HuH-7.5 (cell line): ENCODE results near the gene CDRT15L2.
"Not testable (repeated sequence)": the region's sequence is repeated elsewhere in the genome, so short reads cannot be mapped to it uniquely, and the experiment has no call there.

Source experiments
- DNase-seq: peaks from one replicate; pipeline ENCODE4 v3.0.0; 2011; ENCODE audit warnings: low spot score

The CDRT15L2 gene

DNA sequence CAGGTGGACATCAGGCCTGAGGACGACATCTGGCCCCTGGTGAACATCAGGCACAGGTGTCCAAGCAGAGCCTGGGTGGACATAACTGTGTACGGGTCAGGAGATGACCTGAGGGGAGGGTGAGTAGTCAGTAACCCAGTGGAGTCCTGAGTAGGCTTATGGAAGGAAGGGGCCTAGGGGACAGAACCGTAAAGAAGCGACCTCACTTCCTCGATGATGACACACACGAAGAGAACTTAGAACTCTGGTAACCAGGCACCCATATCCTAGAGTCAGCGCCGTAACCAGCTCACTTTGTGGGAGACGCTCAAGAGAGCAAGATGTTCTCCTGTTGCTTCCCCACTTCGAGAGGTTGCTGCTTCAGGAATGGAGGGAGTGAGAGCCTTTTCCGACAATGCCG lies at the start of gene CDRT15L2:
CDRT15L2 (plus strand) TSS at position 301 of the 400 bp plus-strand sequence; CDS start at position 321, 20 bp downstream.
- DNase-seq, result not testable (repeated sequence)

DNA sequence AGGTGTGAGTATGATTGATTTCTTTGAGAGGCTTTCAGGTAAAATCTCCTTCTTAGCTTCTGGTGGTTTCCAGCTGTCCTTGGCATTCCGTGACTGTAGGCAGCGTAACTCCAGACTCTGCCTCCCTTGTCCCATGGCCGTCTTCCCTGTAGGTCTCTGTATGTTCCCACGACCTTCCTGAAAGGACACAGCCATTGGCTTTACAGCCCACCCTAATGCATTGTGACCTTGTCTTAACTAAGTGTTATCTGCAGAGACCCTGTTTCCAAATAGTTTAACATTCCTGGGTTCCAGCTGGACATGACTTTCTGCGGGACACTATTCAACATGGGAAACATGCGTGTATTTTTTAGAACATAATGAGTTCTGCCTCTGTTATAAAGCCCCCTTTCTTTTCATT lies 49.4 kb upstream of the CDRT15L2 start:
- DNase-seq, result not testable (repeated sequence)

DNA sequence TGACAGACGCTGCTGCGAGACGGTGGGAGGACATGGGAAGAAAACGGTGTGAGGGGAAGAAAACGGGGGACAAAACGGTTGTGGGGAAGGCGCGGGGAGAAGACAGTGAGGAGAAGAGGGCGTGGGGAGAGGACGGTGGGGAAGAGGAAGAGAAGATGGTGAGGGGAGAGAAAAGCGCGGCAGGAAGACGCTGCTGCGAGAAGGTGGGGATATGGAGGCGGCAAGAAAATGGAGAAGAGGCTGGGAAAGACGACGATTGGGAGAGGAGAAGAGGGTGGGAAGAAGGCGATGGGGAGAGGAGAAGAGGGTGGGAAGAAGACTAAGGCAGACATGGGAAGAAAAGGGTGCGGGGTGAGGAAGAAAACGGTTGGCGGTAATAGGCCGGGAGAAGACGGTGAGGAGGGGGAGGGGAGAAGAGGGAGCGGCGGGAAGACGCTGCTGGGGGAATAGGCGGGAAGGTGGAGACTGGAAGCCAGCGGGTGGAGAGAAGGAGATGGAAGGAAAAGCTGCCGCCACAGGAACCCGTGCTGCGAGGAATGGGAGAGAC lies 46.9 kb upstream of the CDRT15L2 start:
- not testable (repeated sequence) for DNase-seq

- DNase-seq, result not testable (repeated sequence)
Observed at GRCh38 chr17:20533206-20533605, 46.3 kb upstream of the CDRT15L2 start.

- DNase-seq, result not testable (repeated sequence)
Observed at GRCh38 chr17:20534711-20535550, 44.6 kb upstream of the CDRT15L2 start.

- DNase-seq, result not testable (repeated sequence)
Observed at GRCh38 chr17:20540414-20540813, 39.1 kb upstream of the CDRT15L2 start.

DNA sequence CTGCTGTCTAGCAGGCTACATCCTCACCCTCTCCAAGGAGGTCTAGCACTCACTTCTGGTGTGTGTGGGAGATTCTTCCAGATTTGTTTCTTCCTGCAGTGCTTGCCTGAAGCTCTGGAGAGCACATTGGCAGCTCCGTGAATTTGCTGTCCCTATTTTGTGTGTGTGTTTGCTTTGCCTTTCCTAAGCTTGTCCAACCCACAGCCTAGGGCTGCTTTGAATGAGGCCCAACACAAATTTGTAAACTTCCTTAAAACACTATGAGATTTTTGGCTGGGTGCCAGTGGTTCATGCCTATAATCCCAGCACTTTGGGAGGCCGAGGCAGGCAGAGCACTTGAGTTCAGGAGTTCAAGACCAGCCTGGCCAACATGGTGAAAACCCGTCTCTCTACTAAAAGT lies 38.7 kb upstream of the CDRT15L2 start:
- DNase-seq, result not testable (repeated sequence)

- DNase-seq, result not testable (repeated sequence)
Observed at GRCh38 chr17:20541853-20542546, 37.5 kb upstream of the CDRT15L2 start.

GRCh38 chr17:20547923-20548322 lies 31.6 kb upstream of the CDRT15L2 start:
- DNase-seq, result not testable (repeated sequence)

DNA sequence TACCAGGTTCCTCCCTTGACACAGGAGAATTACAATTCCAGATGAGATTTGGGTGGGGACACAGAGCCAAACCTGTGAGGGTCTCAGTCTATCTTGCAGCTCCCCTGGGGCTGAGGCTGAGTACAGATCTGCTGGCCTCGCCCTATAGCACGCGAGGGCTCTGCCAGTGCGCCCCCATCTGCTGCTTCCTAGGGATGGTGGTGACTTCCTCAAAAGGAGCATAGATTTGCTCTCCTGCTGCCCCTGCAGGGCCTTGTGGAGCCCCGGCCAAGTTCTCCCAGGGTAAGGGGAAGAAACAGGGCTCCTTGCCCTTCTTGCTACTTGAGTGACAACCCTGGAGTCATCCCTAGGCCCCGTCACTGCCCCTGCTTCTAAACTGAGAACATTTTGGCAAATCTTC lies 26.6 kb upstream of the CDRT15L2 start:
- not testable (repeated sequence) for DNase-seq

- DNase-seq, result not testable (repeated sequence)
Observed at GRCh38 chr17:20554728-20555127, 24.8 kb upstream of the CDRT15L2 start.

DNA sequence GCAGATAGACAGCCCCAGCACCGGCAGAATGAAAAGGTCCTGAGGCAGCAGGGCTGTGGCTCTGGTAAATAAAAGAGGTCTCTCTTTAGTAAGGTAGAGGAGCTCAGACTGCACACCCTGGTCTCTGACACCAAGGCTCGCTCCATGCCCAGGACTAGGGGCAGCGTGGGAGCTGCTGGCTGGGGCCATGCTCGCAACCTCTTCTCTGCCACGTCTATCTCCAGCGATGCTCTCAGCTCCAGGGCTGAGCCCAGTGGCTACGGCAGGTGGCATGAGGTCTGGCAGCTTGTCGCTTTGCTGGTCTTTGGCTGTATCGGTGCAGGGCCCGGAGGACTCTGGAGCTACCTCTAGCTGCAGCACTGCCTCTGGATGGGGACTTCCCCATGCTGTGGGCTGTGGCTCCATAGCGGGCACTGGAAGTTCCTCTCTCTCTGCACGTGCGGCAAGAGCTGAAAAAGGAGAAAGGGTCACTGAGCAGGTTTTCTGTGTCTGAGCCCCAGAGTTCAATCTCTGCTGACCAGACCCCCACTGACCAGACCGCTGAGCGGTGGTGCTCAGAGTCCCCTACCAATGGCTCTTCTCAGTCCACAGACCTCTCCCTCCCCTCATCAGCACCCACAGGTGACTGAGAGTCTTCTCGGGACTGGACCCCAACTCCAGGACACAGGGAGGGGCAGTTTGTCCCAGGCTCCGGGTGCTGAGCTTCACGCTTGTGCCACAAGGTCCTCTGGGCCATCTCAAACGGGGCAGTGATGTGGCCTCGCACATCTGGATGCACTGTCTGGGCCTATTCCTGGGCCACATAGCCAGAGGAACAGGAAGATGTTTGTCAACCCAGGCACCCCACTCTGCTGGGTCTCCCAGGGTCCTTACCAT lies 24.2 kb upstream of the CDRT15L2 start:
- DNase-seq, result not testable (repeated sequence)

GRCh38 chr17:20558096-20558495 lies 21.4 kb upstream of the CDRT15L2 start:
- DNase-seq, result not testable (repeated sequence)

- DNase-seq, result not testable (repeated sequence)
Observed at GRCh38 chr17:20559018-20559417, 20.5 kb upstream of the CDRT15L2 start.

- DNase-seq, result no peak
Observed at GRCh38 chr17:20562587-20562986, 16.9 kb upstream of the CDRT15L2 start.

- DNase-seq, result not testable (repeated sequence)
Observed at GRCh38 chr17:20565245-20565644, 14.3 kb upstream of the CDRT15L2 start.

GRCh38 chr17:20565711-20566110 lies 13.8 kb upstream of the CDRT15L2 start:
- no peak for DNase-seq

DNA sequence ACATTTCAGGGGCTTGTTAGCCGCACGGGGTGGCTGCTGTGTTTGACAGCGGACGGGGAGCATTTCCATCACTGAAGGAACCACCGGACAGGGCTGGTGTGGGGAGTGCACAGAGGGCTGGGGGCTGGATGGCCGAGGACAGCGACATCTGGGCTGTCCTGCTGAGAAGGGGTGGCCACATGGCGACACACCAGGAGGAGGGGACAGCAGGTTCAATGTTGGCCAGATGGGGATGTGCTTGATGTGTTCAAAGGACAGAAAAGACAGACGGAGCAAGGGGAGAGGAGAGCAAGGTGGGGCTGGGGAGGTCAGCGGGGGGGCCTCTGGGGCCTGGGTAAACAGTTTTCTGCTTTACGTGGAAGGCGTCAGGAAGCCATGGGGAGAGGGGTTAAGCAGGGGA lies 12.8 kb upstream of the CDRT15L2 start:
- DNase-seq, result not testable (repeated sequence)

GRCh38 chr17:20567421-20567820 lies 12.1 kb upstream of the CDRT15L2 start:
- DNase-seq, result not testable (repeated sequence)

- DNase-seq, result not testable (repeated sequence)
Observed at GRCh38 chr17:20568604-20569003, 10.9 kb upstream of the CDRT15L2 start.

- not testable (repeated sequence) for DNase-seq
Observed at GRCh38 chr17:20571653-20572052, 7.9 kb upstream of the CDRT15L2 start.

DNA sequence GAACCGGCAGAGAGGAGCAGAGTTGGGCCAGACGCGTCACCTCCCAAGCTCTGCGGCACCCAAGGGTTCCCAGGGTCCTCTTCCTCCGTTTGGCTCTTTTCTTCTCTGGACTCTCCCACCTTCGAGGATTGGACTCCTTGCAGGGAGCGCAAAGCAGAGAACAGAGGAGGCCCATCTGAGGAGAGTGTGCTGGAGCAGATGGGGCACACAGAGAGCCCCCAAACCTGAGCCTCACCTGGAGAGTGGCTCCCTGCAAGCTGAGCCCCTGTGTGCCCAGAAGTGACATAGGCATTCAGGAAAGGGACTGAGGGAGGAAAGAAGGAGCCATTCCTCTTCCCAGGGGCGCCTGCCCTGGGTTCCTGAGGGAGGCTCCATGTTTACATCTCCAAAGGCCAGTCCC lies 6.3 kb upstream of the CDRT15L2 start:
- not testable (repeated sequence) for DNase-seq
